HCT116 (cell line): ENCODE results near the gene TCF7L2. TPM values are rescaled to one million over a fixed set of nuclear protein-coding genes. Genes with fewer than 3 reads are reported as not detected.

Experiments used
- ATAC-seq: fragments of 200-7000 bp; cut with Tn5 transposase; 2 replicates; pipeline ENCODE4 v1.9.1; 2020; ENCODE audit warnings: mild to moderate bottlenecking, moderate library complexity
- BruUV-seq: library from RNA; stranded (reverse); fragments of 400-500 nt; replicated peaks from 2 replicates; lab custom pipeline; 2021; lab: Mats Ljungman, UMichigan
- CTCF ChIA-PET: fragments of 300-600 bp; sonication (Branson Sonifier 250); formaldehyde crosslinking; loops from one replicate; lab custom pipeline; 2021; ENCODE audit warnings: antibody characterized with exemption; lab: Charles Lee
- POLR2A ChIA-PET: fragments of 300-600, 350-600 bp; sonication (Branson Sonifier 250); formaldehyde crosslinking; loops from one replicate; lab custom pipeline; 2021; ENCODE audit warnings: antibody characterized with exemption; lab: Charles Lee
- RAD21 ChIA-PET, 2 experiments: fragments of 300-600 bp; sonication (Branson Sonifier 250); formaldehyde crosslinking; loops; one replicate each; lab custom pipeline; 2023; ENCODE audit warnings: low total read pairs in 2 of 2; ENCODE audit not compliant: uncharacterized antibody in 2 of 2, unreplicated experiment in 2 of 2, low non-redundant PET in 1 of 2; lab: Charles Lee
- DNase-seq: peaks from one replicate; pipeline ENCODE4 v3.0.0-alpha.2; 2010; ENCODE audit warnings: low read depth, low spot score
- H2AFZ ChIP-seq: fragments of 200-600 bp; shearing (Covaris generic), sonication (generic); 2 replicates; pipeline ENCODE4 v1.6.1; 2017; ENCODE audit warnings: low read depth, mixed run types, mixed read lengths, antibody characterized with exemption, low read length; ENCODE audit not compliant: poor library complexity, severe bottlenecking
- H3K27ac ChIP-seq: 2 replicates; pipeline ENCODE4 v1.5.1; 2012; ENCODE audit warnings: low read depth, low read length
- H3K27me3 ChIP-seq: fragments of 200-600 bp; sonication (generic); 2 replicates; pipeline ENCODE4 v1.6.1; 2016; ENCODE audit warnings: mixed run types, low read length, mixed read lengths; ENCODE audit not compliant: insufficient read depth
- H3K36me3 ChIP-seq, 2 experiments: fragments of 200-500 bp in 1 of 2; fragments of 200-600 bp in 1 of 2; sonication (Bioruptor generic) in 1 of 2; sonication (generic) in 1 of 2; 2 replicates each; pipeline versions ENCODE4 v1.5.1 to v1.6.1; 2014 to 2016; ENCODE audit warnings: low read length in 2 of 2, inconsistent platforms in 1 of 2, mixed read lengths in 1 of 2, mixed run types in 1 of 2; ENCODE audit not compliant: insufficient read depth in 2 of 2, control insufficient read depth in 1 of 2
- H3K4me1 ChIP-seq, 2 experiments: fragments of 200-600 bp in 1 of 2; sonication (generic) in 1 of 2; 2 replicates each; pipeline versions ENCODE4 v1.5.1 to v1.6.1; 2012 to 2017; ENCODE audit warnings: low read length in 2 of 2, inconsistent platforms in 1 of 2, mild to moderate bottlenecking in 1 of 2, mixed read lengths in 1 of 2, mixed run types in 1 of 2, moderate library complexity in 1 of 2; ENCODE audit not compliant: insufficient read depth in 2 of 2, control insufficient read depth in 1 of 2
- H3K4me2 ChIP-seq: fragments of 200-600 bp; sonication (generic); 2 replicates; pipeline ENCODE4 v1.6.1; 2017; ENCODE audit warnings: mixed run types, low read length, mixed read lengths
- H3K4me3 ChIP-seq, 2 experiments: fragments of 200-600 bp in 1 of 2; sonication (generic) in 1 of 2; replicated peaks in 1 of 2; 2 replicates each; pipeline ENCODE4 v1.5.1; 2011 to 2016; ENCODE audit warnings: low read length in 2 of 2, control low read depth in 1 of 2, low read depth in 1 of 2, mild to moderate bottlenecking in 1 of 2, mixed read lengths in 1 of 2, mixed run types in 1 of 2
- H3K79me2 ChIP-seq: fragments of 200-600 bp; sonication (generic); 2 replicates; pipeline ENCODE4 v1.6.1; 2017; ENCODE audit warnings: mild to moderate bottlenecking, mixed run types, low read length, moderate library complexity, mixed read lengths; ENCODE audit not compliant: insufficient read depth
- H3K9ac ChIP-seq: fragments of 200-600 bp; sonication (generic); 2 replicates; pipeline ENCODE4 v1.6.1; 2016; ENCODE audit warnings: low read length, mixed read lengths
- H3K9me2 ChIP-seq: fragments of 200-600 bp; sonication (generic), shearing (Covaris generic); 2 replicates; pipeline ENCODE4 v1.6.1; 2017; ENCODE audit warnings: mixed run types, mild to moderate bottlenecking, moderate library complexity; ENCODE audit not compliant: insufficient read depth
- H3K9me3 ChIP-seq, 2 experiments: fragments of 200-500 bp in 1 of 2; fragments of 200-600 bp in 1 of 2; sonication (Bioruptor generic) in 1 of 2; sonication (generic) in 1 of 2; 2 replicates each; pipeline ENCODE4 v1.6.1; 2014 to 2017; ENCODE audit warnings: low read length in 2 of 2, mixed read lengths in 2 of 2, inconsistent platforms in 1 of 2, low read depth in 1 of 2, mild to moderate bottlenecking in 1 of 2, mixed run types in 1 of 2, moderate library complexity in 1 of 2; ENCODE audit not compliant: control insufficient read depth in 1 of 2, insufficient read depth in 1 of 2
- H4K20me1 ChIP-seq: fragments of 200-600 bp; sonication (generic), shearing (Covaris generic); 2 replicates; pipeline ENCODE4 v1.6.1; 2017; ENCODE audit warnings: mixed run types, mild to moderate bottlenecking, moderate library complexity; ENCODE audit not compliant: insufficient read depth
- CBX3 ChIP-seq: IDR thresholded peaks from 2 replicates; pipeline ENCODE4 v1.6.1; 2012; ENCODE audit warnings: low read depth
- CTCF ChIP-seq, 3 experiments: fragments of 200-600 bp in 1 of 3; sonication (generic) in 1 of 3; IDR thresholded peaks in 2 of 3; conservative IDR thresholded peaks in 1 of 3; 2 replicates each; pipeline ENCODE4 v1.5.1; 2012 to 2017; ENCODE audit warnings: low read depth in 2 of 3, low read length in 2 of 3, antibody characterized with exemption in 1 of 3, borderline replicate concordance in 1 of 3, control low read depth in 1 of 3, mild to moderate bottlenecking in 1 of 3, mixed read lengths in 1 of 3, mixed run types in 1 of 3, moderate library complexity in 1 of 3; ENCODE audit not compliant: insufficient read depth in 1 of 3
- EGR1 ChIP-seq: IDR thresholded peaks from 2 replicates; pipeline ENCODE4 v1.6.1; 2012; ENCODE audit warnings: low read depth
- ELF1 ChIP-seq: IDR thresholded peaks from 2 replicates; pipeline ENCODE4 v1.6.1; 2012; ENCODE audit warnings: low read depth, borderline replicate concordance
- JUND ChIP-seq: IDR thresholded peaks from 2 replicates; pipeline ENCODE4 v1.6.1; 2012
- MAX ChIP-seq: IDR thresholded peaks from 2 replicates; pipeline ENCODE4 v1.6.1; 2012
- POLR2A ChIP-seq: IDR thresholded peaks from 2 replicates; pipeline ENCODE4 v1.7.0; 2011; ENCODE audit warnings: borderline replicate concordance; ENCODE audit not compliant: insufficient read depth, insufficient read length; ENCODE audit errors: extremely low read depth
- POLR2AphosphoS5 ChIP-seq: IDR thresholded peaks from 2 replicates; pipeline ENCODE4 v1.6.1; 2011; ENCODE audit warnings: mild to moderate bottlenecking, low read depth, low read length, moderate library complexity
- RAD21 ChIP-seq: IDR thresholded peaks from 2 replicates; pipeline ENCODE4 v1.6.1; 2012; ENCODE audit warnings: low read depth, mild to moderate bottlenecking
- REST ChIP-seq: IDR thresholded peaks from 2 replicates; pipeline ENCODE4 v1.6.1; 2012; ENCODE audit warnings: low read depth
- SIN3A ChIP-seq: IDR thresholded peaks from 2 replicates; pipeline ENCODE4 v1.6.1; 2012; ENCODE audit warnings: low read depth
- SP1 ChIP-seq: IDR thresholded peaks from 2 replicates; pipeline ENCODE4 v1.6.1; 2012; ENCODE audit warnings: low read depth
- SRF ChIP-seq: IDR thresholded peaks from 2 replicates; pipeline ENCODE4 v1.6.1; 2012; ENCODE audit warnings: low read depth
- TCF7L2 ChIP-seq: IDR thresholded peaks from 2 replicates; pipeline ENCODE4 v1.7.0; 2011; ENCODE audit warnings: borderline replicate concordance, inconsistent platforms; ENCODE audit not compliant: insufficient read depth, insufficient read length; ENCODE audit errors: extremely low read depth
- YY1 ChIP-seq: IDR thresholded peaks from 2 replicates; pipeline ENCODE4 v1.6.1; 2011; ENCODE audit warnings: low read length, low read depth, moderate library complexity, mild to moderate bottlenecking; ENCODE audit not compliant: insufficient replicate concordance; ENCODE audit errors: extremely low read depth
- ZFX ChIP-seq: fragments of 450-650 bp; IDR thresholded peaks from 2 replicates; pipeline ENCODE4 v1.6.1; 2017
- ZNF274 ChIP-seq: fragments of 200-500 bp; sonication (Bioruptor generic); IDR thresholded peaks from 2 replicates; pipeline ENCODE4 v1.6.1; 2014; ENCODE audit warnings: mild to moderate bottlenecking, low read depth, low read length, inconsistent platforms
- intact Hi-C: fragments of 100-400 bp; cut with micrococcal nuclease; formaldehyde crosslinking; loops from 2 replicates; pipeline ENCODE4 v1.10.0; 2022
- total RNA-seq: library from RNA; stranded (reverse); gene quantifications from one replicate; pipeline ENCODE4 v1.2.1, GENCODE V29; 2021; ENCODE audit not compliant: unreplicated experiment
- TF ChIP-seq, protein P1 (sequence below): IDR thresholded peaks from 2 replicates; pipeline ENCODE4 v1.6.1; 2011; ENCODE audit warnings: mild to moderate bottlenecking, low read length, moderate library complexity; ENCODE audit not compliant: insufficient replicate concordance; ENCODE audit errors: extremely low read depth
- TF ChIP-seq, protein P2 (sequence below): IDR thresholded peaks from 2 replicates; pipeline ENCODE4 v1.6.1; 2012

TCF7L2 gene
- total RNA-seq, 1 experiment from 2014 or later = 164 TPM

- no peak overlapping the region for H3K4me2 ChIP-seq
- BruUV-seq = TSS peak; percentile 0
- intact Hi-C loops = no loop called here
- H3K9ac ChIP-seq = no peak overlapping the region
- H2AFZ ChIP-seq = no peak overlapping the region
- H3K4me1 ChIP-seq = peaks cover 18 to 39% of the 10 kb centered on the region in 2 experiments
- H4K20me1 ChIP-seq = peaks cover 35% of the 10 kb centered on the region
- H3K27me3 ChIP-seq = no peaks in the 10 kb centered on the region
- peaks cover 100% of the 10 kb centered on the region for H3K79me2 ChIP-seq
- TF ChIP-seq TCF7L2 = no peak
- no peak for TF ChIP-seq ZFX
- no peak for TF ChIP-seq SRF
- no peak for TF ChIP-seq SIN3A
- TF ChIP-seq ELF1 = no peak
- no peak for TF ChIP-seq JUND
- no peak for TF ChIP-seq RAD21
- no peak for TF ChIP-seq YY1
- TF ChIP-seq, protein P1, sequence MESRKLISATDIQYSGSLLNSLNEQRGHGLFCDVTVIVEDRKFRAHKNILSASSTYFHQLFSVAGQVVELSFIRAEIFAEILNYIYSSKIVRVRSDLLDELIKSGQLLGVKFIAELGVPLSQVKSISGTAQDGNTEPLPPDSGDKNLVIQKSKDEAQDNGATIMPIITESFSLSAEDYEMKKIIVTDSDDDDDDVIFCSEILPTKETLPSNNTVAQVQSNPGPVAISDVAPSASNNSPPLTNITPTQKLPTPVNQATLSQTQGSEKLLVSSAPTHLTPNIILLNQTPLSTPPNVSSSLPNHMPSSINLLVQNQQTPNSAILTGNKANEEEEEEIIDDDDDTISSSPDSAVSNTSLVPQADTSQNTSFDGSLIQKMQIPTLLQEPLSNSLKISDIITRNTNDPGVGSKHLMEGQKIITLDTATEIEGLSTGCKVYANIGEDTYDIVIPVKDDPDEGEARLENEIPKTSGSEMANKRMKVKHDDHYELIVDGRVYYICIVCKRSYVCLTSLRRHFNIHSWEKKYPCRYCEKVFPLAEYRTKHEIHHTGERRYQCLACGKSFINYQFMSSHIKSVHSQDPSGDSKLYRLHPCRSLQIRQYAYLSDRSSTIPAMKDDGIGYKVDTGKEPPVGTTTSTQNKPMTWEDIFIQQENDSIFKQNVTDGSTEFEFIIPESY = no peak
- no peak for TF ChIP-seq ZNF274
- TF ChIP-seq, protein P2, sequence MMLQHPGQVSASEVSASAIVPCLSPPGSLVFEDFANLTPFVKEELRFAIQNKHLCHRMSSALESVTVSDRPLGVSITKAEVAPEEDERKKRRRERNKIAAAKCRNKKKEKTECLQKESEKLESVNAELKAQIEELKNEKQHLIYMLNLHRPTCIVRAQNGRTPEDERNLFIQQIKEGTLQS = no peak
- no peak for TF ChIP-seq POLR2AphosphoS5
- TF ChIP-seq CBX3 = no peak
- no peak for TF ChIP-seq CTCF (IDR thresholded peaks at IDR 0.05 in 2 of 3, conservative IDR thresholded peaks at IDR 0.05 in 1 of 3; ENCODE audit: borderline replicate concordance in 1 of 3, insufficient read depth in 1 of 3, low read depth in 2 of 3, low read length in 2 of 3)
- TF ChIP-seq SP1 = no peak
- TF ChIP-seq MAX = no peak
- no peak for TF ChIP-seq REST
- no peak for TF ChIP-seq POLR2A
- TF ChIP-seq EGR1 = no peak
- ChIA-PET RAD21 (no interaction called here), POLR2A (no interaction called here), CTCF (no interaction called here)
- H3K36me3 ChIP-seq = peaks cover 61 to 73% of the 10 kb centered on the region in 2 experiments
- no peaks in the 10 kb centered on the region for H3K9me3 ChIP-seq
- no peak overlapping the region for H3K27ac ChIP-seq
- DNase-seq (no peak), ATAC-seq (0 out of 2 replicates have a peak, but pooled peaks have one; percentile 13)
- H3K4me3 ChIP-seq = no peak overlapping the region
- H3K9me2 ChIP-seq = no peaks in the 10 kb centered on the region
Observed at GRCh38 chr10:112969542-112969941, 19.5 kb downstream of the TCF7L2 start.
